WI38 (cell line): Measurements from ENCODE around the gene TEKT3.

Experiments
- H3K4me3 ChIP-seq: 2 replicates; pipeline ENCODE4 v1.5.1; 2011; ENCODE audit warnings: low read depth, mild to moderate bottlenecking, control low read depth, low read length
- CTCF ChIP-seq: IDR thresholded peaks from 2 replicates; pipeline ENCODE4 v1.5.1; 2012; ENCODE audit warnings: low read depth, mild to moderate bottlenecking, control low read depth, low read length

The TEKT3 gene

DNA sequence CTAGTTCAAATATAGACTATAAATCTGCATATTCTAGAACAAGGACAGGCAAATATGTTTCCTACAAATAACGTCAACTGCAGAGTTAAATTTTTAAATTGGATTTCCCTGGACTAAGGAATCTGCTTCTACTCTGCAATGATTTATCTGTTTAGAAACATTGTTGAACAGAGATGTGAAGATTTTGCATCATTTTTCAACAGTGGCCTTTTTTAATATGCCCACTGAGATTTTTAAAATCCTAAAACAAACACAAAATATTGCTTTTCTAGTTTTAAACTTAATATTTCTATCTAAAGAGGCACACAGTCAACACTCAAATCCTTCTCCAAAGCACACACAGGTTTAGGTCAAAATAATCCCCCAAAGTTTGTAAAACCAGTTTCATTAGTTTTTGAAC lies 52.5 kb downstream of the TEKT3 start:
- no peak for TF ChIP-seq CTCF
- H3K4me3 ChIP-seq: no peak overlapping the region

DNA sequence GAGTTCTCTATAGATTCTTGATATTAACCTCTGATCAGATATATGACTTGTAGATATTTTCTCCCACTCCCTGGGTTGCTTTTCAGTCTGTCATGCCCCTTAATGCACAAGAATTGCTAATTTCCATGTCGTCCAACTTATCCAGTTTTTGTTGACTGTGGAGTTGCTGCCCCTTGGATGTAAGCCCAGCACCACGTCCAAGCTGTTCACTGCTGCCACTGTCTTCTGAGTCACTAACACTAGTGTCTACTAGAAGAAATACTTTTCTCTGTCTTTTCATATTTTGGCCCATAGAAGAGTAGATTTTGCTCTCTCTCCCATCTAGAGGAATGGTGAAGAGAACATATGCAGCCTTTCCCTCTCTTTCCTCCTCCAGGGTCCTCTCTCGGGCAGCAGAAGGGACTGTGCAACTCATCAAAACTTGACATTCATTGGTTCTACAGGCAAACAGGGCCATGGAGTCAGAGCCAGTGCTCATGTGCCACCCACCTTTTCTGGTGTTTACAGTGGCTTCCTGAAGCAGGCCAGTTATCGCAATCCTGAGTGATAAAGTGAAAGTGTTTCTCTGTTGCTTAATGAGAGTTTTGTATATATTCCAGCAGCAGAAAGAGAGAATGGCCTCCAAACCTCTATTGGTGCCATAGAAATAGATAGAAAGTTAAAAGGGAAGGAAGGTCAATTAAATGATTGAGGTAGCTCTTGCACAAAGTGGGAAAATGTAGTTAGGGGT lies 53.7 kb downstream of the TEKT3 start:
- TF ChIP-seq CTCF: no peak
- no peak overlapping the region for H3K4me3 ChIP-seq

GRCh38 chr17:15285466-15285865 lies 55.9 kb downstream of the TEKT3 start:
- TF ChIP-seq CTCF: no peak
- H3K4me3 ChIP-seq: no peak overlapping the region

DNA sequence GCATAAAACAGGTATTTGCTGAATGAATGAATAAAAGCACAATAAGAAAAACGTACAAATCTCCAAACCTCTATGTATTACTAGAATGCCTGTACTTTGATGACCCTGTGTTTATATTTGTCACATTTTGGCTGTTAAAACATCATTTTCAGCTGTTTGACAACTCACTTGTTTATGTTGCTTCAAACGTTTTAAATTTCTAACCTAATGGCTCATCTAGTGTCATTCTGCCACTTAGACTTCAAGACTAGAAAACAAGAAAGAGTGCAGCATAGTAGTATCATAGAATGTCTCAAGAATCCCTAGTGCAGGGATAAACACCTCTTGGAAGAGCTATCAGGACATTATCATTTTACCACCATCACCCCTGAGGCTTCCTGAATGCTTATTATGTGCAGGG lies 56.9 kb downstream of the TEKT3 start:
- TF ChIP-seq CTCF: no peak
- no peak overlapping the region for H3K4me3 ChIP-seq

- no peak for TF ChIP-seq CTCF
- no peak overlapping the region for H3K4me3 ChIP-seq
Measured at GRCh38 chr17:15284107-15284506, 57.3 kb downstream of the TEKT3 start.

GRCh38 chr17:15281909-15282308 lies 59.5 kb downstream of the TEKT3 start:
- no peak for TF ChIP-seq CTCF
- H3K4me3 ChIP-seq: no peak overlapping the region

- H3K4me3 ChIP-seq: no peak overlapping the region
- TF ChIP-seq CTCF: no peak
Measured at GRCh38 chr17:15278924-15279477, 62.4 kb downstream of the TEKT3 start.
